HEK293 (cell line): ENCODE measurements around the gene SAMD1.

ENCODE experiments used
- CTCF ChIA-PET: fragments of 350-600 bp; formaldehyde crosslinking; extraction: SDS; loops from one replicate; lab custom pipeline; 2021; ENCODE audit warnings: antibody characterized with exemption; lab: Yijun Ruan, JAX
- POLR2A ChIA-PET: fragments of 300-600 bp; formaldehyde crosslinking; extraction: SDS; loops from one replicate; lab custom pipeline; 2020; ENCODE audit warnings: antibody characterized with exemption, inconsistent platforms; lab: Yijun Ruan, JAX
- H3K27ac ChIP-seq: fragments of 200-500 bp; sonication (Bioruptor generic); 2 replicates; pipeline ENCODE4 v1.5.1; 2014; ENCODE audit warnings: low read depth, low read length, control low read depth, inconsistent platforms; ENCODE audit errors: extremely low read depth
- H3K36me3 ChIP-seq, 2 experiments: fragments of 200-500 bp in 1 of 2; sonication (Bioruptor generic) in 1 of 2; 1 replicate in 1 of 2; 2 replicates in 1 of 2; pipeline ENCODE4 v1.5.1; 2014 to 2017; ENCODE audit warnings: inconsistent platforms in 2 of 2, low read length in 2 of 2; ENCODE audit not compliant: control insufficient read depth in 2 of 2, insufficient read depth in 1 of 2
- H3K4me1 ChIP-seq: fragments of 200-500 bp; sonication (Bioruptor generic); 2 replicates; pipeline ENCODE4 v1.5.1; 2014; ENCODE audit warnings: mild to moderate bottlenecking, low read length, inconsistent platforms; ENCODE audit not compliant: control insufficient read depth, insufficient read depth
- H3K4me3 ChIP-seq: 2 replicates; pipeline ENCODE4 v1.5.1; 2011; ENCODE audit warnings: low read depth, mild to moderate bottlenecking, control low read depth, low read length, moderate library complexity
- H3K9me3 ChIP-seq: fragments of 200-500 bp; sonication (Bioruptor generic); 2 replicates; pipeline ENCODE4 v1.5.1; 2014; ENCODE audit warnings: low read depth, low read length, inconsistent platforms; ENCODE audit not compliant: control insufficient read depth, insufficient read depth
- BCL6B ChIP-seq: fragments of 450-650 bp; formaldehyde crosslinking; IDR thresholded peaks from 2 replicates; pipeline ENCODE4 v1.5.1; 2017; ENCODE audit warnings: missing biosample characterization, missing genetic modification characterization
- CTCF ChIP-seq: fragments of 450-650 bp; formaldehyde crosslinking; IDR thresholded peaks from 2 replicates; pipeline ENCODE4 v1.5.1; 2016; ENCODE audit warnings: missing biosample characterization, missing genetic modification characterization
- GLIS1 ChIP-seq: fragments of 450-650 bp; formaldehyde crosslinking; IDR thresholded peaks from 2 replicates; pipeline ENCODE4 v1.5.1; 2016; ENCODE audit warnings: missing biosample characterization, missing genetic modification characterization
- GLIS2 ChIP-seq: fragments of 450-650 bp; formaldehyde crosslinking; IDR thresholded peaks from 2 replicates; pipeline ENCODE4 v1.5.1; 2016; ENCODE audit warnings: missing biosample characterization, missing genetic modification characterization
- INSM2 ChIP-seq: fragments of 450-650 bp; formaldehyde crosslinking; IDR thresholded peaks from 2 replicates; pipeline ENCODE4 v1.5.1; 2016; ENCODE audit warnings: missing biosample characterization, missing genetic modification characterization
- KLF8 ChIP-seq: fragments of 450-650 bp; formaldehyde crosslinking; IDR thresholded peaks from 2 replicates; pipeline ENCODE4 v1.5.1; 2016; ENCODE audit warnings: missing biosample characterization, missing genetic modification characterization
- KLF9 ChIP-seq: fragments of 450-650 bp; formaldehyde crosslinking; IDR thresholded peaks from 2 replicates; pipeline ENCODE4 v1.5.1; 2016; ENCODE audit warnings: missing biosample characterization, missing genetic modification characterization, low read depth
- YY1 ChIP-seq: fragments of 450-650 bp; formaldehyde crosslinking; IDR thresholded peaks from 2 replicates; pipeline ENCODE4 v1.5.1; 2018; ENCODE audit warnings: missing biosample characterization, missing genetic modification characterization
- ZBTB17 ChIP-seq: fragments of 450-650 bp; formaldehyde crosslinking; IDR thresholded peaks from 2 replicates; pipeline ENCODE4 v1.5.1; 2016; ENCODE audit warnings: missing biosample characterization, missing genetic modification characterization
- ZBTB49 ChIP-seq: fragments of 450-650 bp; formaldehyde crosslinking; IDR thresholded peaks from 2 replicates; pipeline ENCODE4 v1.5.1; 2016; ENCODE audit warnings: missing biosample characterization, missing genetic modification characterization, low read depth
- ZFP3 ChIP-seq: fragments of 450-650 bp; formaldehyde crosslinking; IDR thresholded peaks from 2 replicates; pipeline ENCODE4 v1.5.1; 2016; ENCODE audit warnings: low read depth, missing biosample characterization, missing genetic modification characterization
- ZNF350 ChIP-seq: fragments of 450-650 bp; formaldehyde crosslinking; IDR thresholded peaks from 2 replicates; pipeline ENCODE4 v1.5.0; 2017; ENCODE audit warnings: missing biosample characterization, mild to moderate bottlenecking, missing genetic modification characterization
- ZNF416 ChIP-seq: fragments of 450-650 bp; formaldehyde crosslinking; IDR thresholded peaks from 2 replicates; pipeline ENCODE4 v1.5.1; 2016; ENCODE audit warnings: missing biosample characterization, missing genetic modification characterization
- ZNF473 ChIP-seq: fragments of 450-650 bp; formaldehyde crosslinking; IDR thresholded peaks from 2 replicates; pipeline ENCODE4 v1.5.1; 2017; ENCODE audit warnings: missing biosample characterization, missing genetic modification characterization
- ZNF561 ChIP-seq: fragments of 450-650 bp; IDR thresholded peaks from 2 replicates; pipeline ENCODE4 v1.5.1; 2018; ENCODE audit warnings: missing biosample characterization, missing genetic modification characterization, borderline replicate concordance
- ZSCAN18 ChIP-seq: fragments of 450-650 bp; formaldehyde crosslinking; IDR thresholded peaks from 2 replicates; pipeline ENCODE4 v1.5.1; 2016; ENCODE audit warnings: missing biosample characterization, missing genetic modification characterization

Gene SAMD1

GRCh38 chr19:14107581-14108461 is 17.3 kb upstream of the SAMD1 start:
- no peak for TF ChIP-seq ZNF473 (tag by site-specific recombination)
- no peak for TF ChIP-seq GLIS2 (tag by site-specific recombination)
- TF ChIP-seq ZNF561 (tag by site-specific recombination): no peak
- TF ChIP-seq INSM2 (tag by site-specific recombination): no peak
- TF ChIP-seq ZSCAN18 (tag by site-specific recombination): no peak
- no peak for TF ChIP-seq ZBTB49 (tag by site-specific recombination)
- TF ChIP-seq KLF9 (tag by site-specific recombination): no peak
- no peaks in the 10 kb centered on the region for H3K9me3 ChIP-seq
- H3K4me3 ChIP-seq: no peak overlapping the region
- no peak overlapping the region for H3K27ac ChIP-seq
- CTCF ChIA-PET: interaction anchor here (0.8 kb wide), 1 partner anchor 238 kb away, joined by 3 read pairs; no protein-coding TSS in a partner anchor
- POLR2A ChIA-PET: no interaction called here
- H3K4me1 ChIP-seq: peaks cover 3% of the 10 kb centered on the region
- H3K36me3 ChIP-seq: peaks cover 11 to 40% of the 10 kb centered on the region in 2 experiments; a peak in 2 of 3 replicates

GRCh38 chr19:14106840-14107239 is 16.3 kb upstream of the SAMD1 start:
- peaks cover 11 to 49% of the 10 kb centered on the region in 2 experiments; a peak in 2 of 3 replicates for H3K36me3 ChIP-seq
- CTCF ChIA-PET: interaction anchor here (0.6 to 1.1 kb wide), 2 partner anchors 89 to 584 kb away, joined by 3 read pairs; no protein-coding TSS in a partner anchor
- TF ChIP-seq GLIS1 (tag by site-specific recombination): no peak
- TF ChIP-seq ZNF416: no peak
- no peak for TF ChIP-seq KLF8 (tag by site-specific recombination)
- TF ChIP-seq BCL6B (tag by site-specific recombination): no peak
- no peak for TF ChIP-seq ZBTB17 (tag by site-specific recombination)
- TF ChIP-seq ZFP3: no peak
- no peak for TF ChIP-seq YY1 (tag by site-specific recombination)
- no peak for TF ChIP-seq ZNF350 (tag by site-specific recombination)
- TF ChIP-seq CTCF (tag by site-specific recombination): no peak
- TF ChIP-seq, all 188 proteins: peak for 0
- Histone ChIP-seq H3K4me3 (no peak overlapping the region), H3K27ac (no peak overlapping the region), H3K4me1 (no peaks in the 10 kb centered on the region), H3K9me3 (no peaks in the 10 kb centered on the region)
- POLR2A ChIA-PET: no interaction called here
